Activated CD8-positive, alpha-beta memory T cell treated with anti-CD3 and anti-CD28 coated beads for 36 hours (primary cell): Measurements from ENCODE around the gene S1PR1. TPM values are rescaled to one million over a fixed set of nuclear protein-coding genes. Genes with fewer than 3 reads are reported as not detected.

ENCODE experiments used
- CTCF ChIA-PET: fragments of 350-600 bp; sonication (Branson Sonifier 250); formaldehyde crosslinking; loops from one replicate; lab custom pipeline; 2021; ENCODE audit warnings: antibody characterized with exemption; lab: Charles Lee
- POLR2A ChIA-PET: fragments of 350-600 bp; sonication (Branson Sonifier 250); formaldehyde crosslinking; loops from one replicate; lab custom pipeline; 2021; ENCODE audit warnings: antibody characterized with exemption; lab: Charles Lee
- total RNA-seq, 2 experiments: library from RNA; stranded (reverse); gene quantifications; one replicate each; pipeline ENCODE4 v1.2.3, GENCODE V29; 2021

The S1PR1 gene
- total RNA-seq, 2 experiments from 2014 or later, result 84.0 to 87.1 TPM

GRCh38 chr1:101239095-101240040 lies 2.5 kb downstream of the S1PR1 start:
- POLR2A ChIA-PET, result interaction anchor here (0.5 to 2.2 kb wide), 11 partner anchors 9 to 344 kb away, joined by 3 to 19 read pairs (median 3); partner anchors contain the start of gene EXTL2
- CTCF ChIA-PET, result interaction anchor here (0.7 to 4.4 kb wide), 21 partner anchors 9 to 330 kb away, joined by 3 to 31 read pairs (median 4); no protein-coding TSS in a partner anchor

- CTCF ChIA-PET, result interaction anchor here (1.1 to 4.4 kb wide), 8 partner anchors 8 to 331 kb away, joined by 3 to 31 read pairs (median 8); no protein-coding TSS in a partner anchor
These were observed 3.2 kb downstream of the S1PR1 start for GRCh38 chr1:101240041-101240430.

GRCh38 chr1:101241485-101242225 lies 4.8 kb downstream of the S1PR1 start:
- CTCF ChIA-PET, result interaction anchor here (4.4 kb wide), 1 partner anchor 48 kb away, joined by 31 read pairs; no protein-coding TSS in a partner anchor
- POLR2A ChIA-PET, result interaction anchor here (0.6 to 1.5 kb wide), 2 partner anchors 10 to 230 kb away, joined by 4 to 5 read pairs; no protein-coding TSS in a partner anchor

More at GRCh38 chr1:101240041-101240430, 3.2 kb downstream of the S1PR1 start:
- POLR2A ChIA-PET, result interaction anchor here (0.5 to 0.7 kb wide), 2 partner anchors 51 to 325 kb away, joined by 3 to 4 read pairs; no protein-coding TSS in a partner anchor

- ChIA-PET POLR2A (interaction anchor here (0.6 to 1.5 kb wide), 3 partner anchors 9 to 66 kb away, joined by 3 to 5 read pairs (median 4); no protein-coding TSS in a partner anchor), CTCF (interaction anchor here (1.6 kb wide), 1 partner anchor 46 kb away, joined by 4 read pairs; no protein-coding TSS in a partner anchor)
These were observed 5.7 kb downstream of the S1PR1 start for GRCh38 chr1:101242324-101243050.

GRCh38 chr1:101243751-101244150 lies 6.9 kb downstream of the S1PR1 start:
- CTCF ChIA-PET, result interaction anchor here (1.6 kb wide), 1 partner anchor 45 kb away, joined by 4 read pairs; no protein-coding TSS in a partner anchor
- POLR2A ChIA-PET, result interaction anchor here (1.3 kb wide), 1 partner anchor 47 kb away, joined by 4 read pairs; no protein-coding TSS in a partner anchor

- POLR2A ChIA-PET, result interaction anchor here (1.3 kb wide), 1 partner anchor 46 kb away, joined by 4 read pairs; no protein-coding TSS in a partner anchor
- CTCF ChIA-PET, result interaction anchor here (2.0 kb wide), 1 partner anchor 44 kb away, joined by 6 read pairs; no protein-coding TSS in a partner anchor
These were observed 8.0 kb downstream of the S1PR1 start for GRCh38 chr1:101244842-101245241.

- ChIA-PET POLR2A (interaction anchor here (1.2 kb wide), 1 partner anchor 34 kb away, joined by 3 read pairs; no protein-coding TSS in a partner anchor), CTCF (interaction anchor here (0.8 to 2.0 kb wide), 2 partner anchors 9 to 43 kb away, joined by 6 read pairs; no protein-coding TSS in a partner anchor)
These were observed 8.6 kb downstream of the S1PR1 start for GRCh38 chr1:101245246-101245927.

- ChIA-PET POLR2A (interaction anchor here (0.5 to 1.0 kb wide), 3 partner anchors 9 to 110 kb away, joined by 3 read pairs; no protein-coding TSS in a partner anchor), CTCF (interaction anchor here (0.8 to 3.3 kb wide), 4 partner anchors 9 to 329 kb away, joined by 3 to 14 read pairs (median 6); no protein-coding TSS in a partner anchor)
These were observed 10.8 kb downstream of the S1PR1 start for GRCh38 chr1:101247404-101248287.

- ChIA-PET POLR2A (interaction anchor here (1.2 kb wide), 1 partner anchor 13 kb away, joined by 3 read pairs; the partner anchor contains the start of gene S1PR1), CTCF (interaction anchor here (4.2 kb wide), 1 partner anchor 12 kb away, joined by 27 read pairs; the partner anchor contains the start of gene S1PR1)
These were observed 13.4 kb downstream of the S1PR1 start for GRCh38 chr1:101250222-101250621.

GRCh38 chr1:101250656-101251272 lies 13.9 kb downstream of the S1PR1 start:
- POLR2A ChIA-PET, result interaction anchor here (1.2 to 2.0 kb wide), 2 partner anchors 8 to 13 kb away, joined by 3 to 5 read pairs; partner anchors contain the start of gene S1PR1
- CTCF ChIA-PET, result interaction anchor here (1.4 to 4.2 kb wide), 4 partner anchors 12 to 72 kb away, joined by 5 to 27 read pairs (median 6); partner anchors contain the start of gene S1PR1

GRCh38 chr1:101251504-101251903 lies 14.7 kb downstream of the S1PR1 start:
- ChIA-PET CTCF (interaction anchor here (1.4 to 4.2 kb wide), 4 partner anchors 12 to 73 kb away, joined by 5 to 27 read pairs (median 6); partner anchors contain the start of gene S1PR1), POLR2A (interaction anchor here (1.2 to 2.0 kb wide), 3 partner anchors 9 to 16 kb away, joined by 3 to 7 read pairs (median 5); partner anchors contain the start of gene S1PR1)

- POLR2A ChIA-PET, result no interaction called here
- CTCF ChIA-PET, result interaction anchor here (0.8 to 4.2 kb wide), 2 partner anchors 15 to 34 kb away, joined by 3 to 27 read pairs; partner anchors contain the start of gene S1PR1
These were observed 17.3 kb downstream of the S1PR1 start for GRCh38 chr1:101253976-101254674.

- ChIA-PET CTCF (interaction anchor here (2.2 kb wide), 1 partner anchor 30 kb away, joined by 13 read pairs; no protein-coding TSS in a partner anchor), POLR2A (no interaction called here)
These were observed 20.9 kb downstream of the S1PR1 start for GRCh38 chr1:101257500-101258325.
